K562 (cell line): Measurements from ENCODE around the gene MAPK1IP1L. TPM values are rescaled to one million over a fixed set of nuclear protein-coding genes. Genes with fewer than 3 reads are reported as not detected.

Experiments used
- ATAC-seq: fragments of 200-7000 bp; cut with Tn5 transposase; 3 replicates; pipeline ENCODE4 v1.9.1; 2020; ENCODE audit warnings: moderate library complexity
- BruUV-seq: library from RNA; stranded (reverse); fragments of 400-500 nt; replicated peaks from 2 replicates; lab custom pipeline; 2021; lab: Mats Ljungman, UMichigan
- CTCF ChIA-PET: fragments of 300-600 bp; formaldehyde crosslinking; extraction: SDS; loops from one replicate; lab custom pipeline; 2021; ENCODE audit warnings: low intra/inter-chr PET ratio; lab: Yijun Ruan, JAX
- POLR2A ChIA-PET: fragments of 300-600, 350-650 bp; sonication (Branson Sonifier 250); formaldehyde crosslinking; extraction: SDS; loops from one replicate; lab custom pipeline; 2021; ENCODE audit warnings: antibody characterized with exemption, inconsistent platforms; lab: Yijun Ruan, JAX
- DNase-seq, 4 experiments: peaks; one replicate each; pipeline versions ENCODE4 v3.0.0 to v3.0.0-alpha.2; 2011 to 2018; ENCODE audit warnings: low spot score in 3 of 4, mixed read lengths in 3 of 4; ENCODE audit errors: extremely low read depth in 1 of 4
- FAIRE-seq: peaks from 2 replicates; lab custom pipeline; 2011; peaks lifted over from hg19 to GRCh38; lab: Jason Lieb, UNC
- H2AFZ ChIP-seq: 2 replicates; pipeline ENCODE4 v1.6.0; 2011; ENCODE audit warnings: low read depth, low read length, control low read depth, inconsistent platforms
- H3K27ac ChIP-seq: fragments of 200-600 bp; 3 replicates; pipeline ENCODE4 v1.8.0; 2011; ENCODE audit warnings: low read depth, mild to moderate bottlenecking, control low read depth, inconsistent platforms, low read length, moderate library complexity, mixed read lengths; ENCODE audit errors: extremely low read depth
- H3K27me3 ChIP-seq, 2 experiments: fragments of 300-600 bp in 1 of 2; 2 replicates in 1 of 2; 3 replicates in 1 of 2; pipeline versions ENCODE4 v1.6.0 to v1.8.0; 2011; ENCODE audit warnings: inconsistent platforms in 2 of 2, low read length in 2 of 2, mild to moderate bottlenecking in 1 of 2, mixed read lengths in 1 of 2, moderate library complexity in 1 of 2; ENCODE audit not compliant: control insufficient read depth in 2 of 2, insufficient read depth in 2 of 2
- H3K36me3 ChIP-seq: fragments of 300-600 bp; 3 replicates; pipeline ENCODE4 v1.8.0; 2011; ENCODE audit warnings: mild to moderate bottlenecking, low read length, inconsistent platforms; ENCODE audit not compliant: control insufficient read depth, insufficient read depth
- H3K4me1 ChIP-seq, 2 experiments: fragments of 200-600 bp in 1 of 2; replicated peaks in 1 of 2; 2 replicates in 1 of 2; 3 replicates in 1 of 2; pipeline versions ENCODE4 v1.5.1 to v1.8.0; 2011; ENCODE audit warnings: inconsistent platforms in 2 of 2, low read length in 2 of 2, mild to moderate bottlenecking in 1 of 2, mixed read lengths in 1 of 2, moderate library complexity in 1 of 2; ENCODE audit not compliant: control insufficient read depth in 2 of 2, insufficient read depth in 2 of 2
- H3K4me2 ChIP-seq: 2 replicates; pipeline ENCODE4 v1.6.1; 2011; ENCODE audit warnings: low read length, control low read depth, inconsistent platforms, mixed read lengths; ENCODE audit not compliant: insufficient read depth
- H3K4me3 ChIP-seq: fragments of 200-600 bp; sonication (generic), shearing (Covaris generic); 2 replicates; pipeline ENCODE4 v1.5.1; 2016; ENCODE audit warnings: control low read depth, inconsistent platforms
- H3K79me2 ChIP-seq: fragments of 200-600 bp; 3 replicates; pipeline ENCODE4 v1.8.0; 2011; ENCODE audit warnings: low read length, inconsistent platforms; ENCODE audit not compliant: control insufficient read depth, insufficient read depth
- H3K9ac ChIP-seq, 2 experiments: 2 replicates each; pipeline versions ENCODE4 v1.6.0 to v1.6.1; 2011; ENCODE audit warnings: low read depth in 2 of 2, low read length in 2 of 2, control low read depth in 1 of 2, inconsistent platforms in 1 of 2, mild to moderate bottlenecking in 1 of 2, mixed read lengths in 1 of 2; ENCODE audit not compliant: insufficient read depth in 1 of 2
- H3K9me1 ChIP-seq: one replicate; pipeline ENCODE4 v1.6.0; 2011; ENCODE audit warnings: inconsistent platforms, mild to moderate bottlenecking, low read length, moderate library complexity; ENCODE audit not compliant: control insufficient read depth, insufficient read depth
- H3K9me3 ChIP-seq: replicated peaks from 2 replicates; pipeline ENCODE4 v1.5.1; 2011; ENCODE audit warnings: low read depth, low read length, inconsistent platforms; ENCODE audit not compliant: control insufficient read depth, insufficient read depth
- H4K20me1 ChIP-seq: replicated peaks from 2 replicates; pipeline ENCODE4 v1.6.1; 2011; ENCODE audit warnings: low read length, inconsistent platforms, mixed read lengths; ENCODE audit not compliant: control insufficient read depth, insufficient read depth
- CBX8 ChIP-seq: fragments of 200-600 bp; sonication (generic); IDR thresholded peaks from 2 replicates; pipeline ENCODE4 v1.6.1; 2012; ENCODE audit warnings: borderline replicate concordance, mixed run types, low read depth, mild to moderate bottlenecking, moderate library complexity, mixed read lengths, low read length, control low read depth, inconsistent platforms; ENCODE audit not compliant: poor library complexity, severe bottlenecking; ENCODE audit errors: extremely low read depth
- CTBP1 ChIP-seq: fragments of 450-650 bp; IDR thresholded peaks from 2 replicates; pipeline ENCODE4 v1.6.1; 2016; ENCODE audit warnings: borderline replicate concordance
- ELF1 ChIP-seq: fragments of 200-800 bp; sonication (Bioruptor generic); IDR thresholded peaks from 2 replicates; pipeline ENCODE4 v1.6.1; 2016; ENCODE audit warnings: missing genetic modification characterization, missing compliant biosample characterization
- HDAC2 ChIP-seq: fragments of 450-650 bp; IDR thresholded peaks from 2 replicates; pipeline ENCODE4 v1.6.1; 2016; ENCODE audit warnings: mild to moderate bottlenecking
- HIVEP1 ChIP-seq: fragments of 250-450 bp; sonication (Bioruptor Pico); IDR thresholded peaks from 2 replicates; pipeline ENCODE4 v1.4.0; 2020; ENCODE audit warnings: mild to moderate bottlenecking
- NFE2 ChIP-seq: IDR thresholded peaks from 2 replicates; pipeline ENCODE4 v1.6.1; 2014; ENCODE audit warnings: antibody characterized with exemption, low read depth
- NFXL1 ChIP-seq: fragments of 450-650 bp; formaldehyde crosslinking; IDR thresholded peaks from 2 replicates; pipeline ENCODE4 v1.4.0; 2021; ENCODE audit warnings: mild to moderate bottlenecking
- PHB2 ChIP-seq: fragments of 450-650 bp; IDR thresholded peaks from 2 replicates; pipeline ENCODE4 v1.6.1; 2017; ENCODE audit warnings: low read depth
- RAD51 ChIP-seq: fragments of 450-650 bp; IDR thresholded peaks from 2 replicates; pipeline ENCODE4 v1.7.1; 2016; ENCODE audit warnings: low read depth, mild to moderate bottlenecking, borderline replicate concordance
- STAT5A ChIP-seq: IDR thresholded peaks from 2 replicates; pipeline ENCODE4 v1.6.1; 2012; ENCODE audit warnings: low read length, inconsistent platforms, borderline replicate concordance
- ZC3H11A ChIP-seq: IDR thresholded peaks from 2 replicates; pipeline ENCODE4 v1.6.1; 2012; ENCODE audit warnings: low read depth, low read length, improper control_type of control experiment
- ZFPM2 ChIP-seq: fragments of 250-450 bp; sonication (Bioruptor Pico); IDR thresholded peaks from 2 replicates; pipeline ENCODE4 v1.5.1; 2022; ENCODE audit warnings: mild to moderate bottlenecking
- ZFX ChIP-seq: sonication (generic); formaldehyde crosslinking; IDR thresholded peaks from 2 replicates; pipeline ENCODE4 v1.8.0; 2022; ENCODE audit warnings: mild to moderate bottlenecking, missing genetic modification reagents, moderate library complexity
- ZNF212 ChIP-seq: fragments of 450-650 bp; formaldehyde crosslinking; IDR thresholded peaks from 2 replicates; pipeline ENCODE4 v1.4.0; 2020; ENCODE audit warnings: mild to moderate bottlenecking
- ZNF766 ChIP-seq: fragments of 200-800 bp; sonication (Bioruptor generic); conservative IDR thresholded peaks from 2 replicates; pipeline ENCODE4 v1.6.1; 2016; ENCODE audit warnings: missing genetic modification characterization, missing compliant biosample characterization
- ZNF780A ChIP-seq: fragments of 250-450 bp; sonication (Bioruptor Pico); IDR thresholded peaks from 2 replicates; pipeline ENCODE4 v1.5.0; 2021; ENCODE audit warnings: mild to moderate bottlenecking
- ZSCAN32 ChIP-seq: fragments of 450-650 bp; formaldehyde crosslinking; IDR thresholded peaks from 2 replicates; pipeline ENCODE4 v1.4.0; 2020; ENCODE audit warnings: mild to moderate bottlenecking, moderate library complexity
- WGBS: fragments of 100-300 bp; shearing (Covaris generic); methylation state at CpG from one replicate; pipeline ENCODE4 v1.1.6; 2016; ENCODE audit warnings: low coverage, mixed read lengths; ENCODE audit not compliant: insufficient coverage; ENCODE audit errors: missing lambda C conversion rate; 5-methylcytosine and 5-hydroxymethylcytosine counted together
- in situ Hi-C: fragments of 300-500 bp; cut with MboI; formaldehyde crosslinking; loops from 4 replicates; pipeline ENCODE4 v1.15.0; 2018; ENCODE audit warnings: inconsistent platforms, mixed read lengths
- intact Hi-C: fragments of 100-400 bp; cut with micrococcal nuclease; formaldehyde crosslinking; loops from 2 replicates; pipeline ENCODE4 v1.14.2; 2022
- polyA plus RNA-seq, 8 experiments: library from polyadenylated mRNA; depleted of rRNA in 4 of 8; stranded (reverse) in 5 of 8; unstranded in 3 of 8; fragments of >200 nt; fragmentation: Nextera tagmentation in 2 of 8; fragmentation: Illumina TruSeq in 1 of 8; extraction: Ambion mirVana in 2 of 8; extraction: Trizol in 1 of 8; gene quantifications; 2 replicates each; pipeline versions ENCODE4 v1.2.1 to v1.2.3, GENCODE V29; 2011 to 2014; ENCODE audit warnings: inconsistent platforms in 1 of 8, missing spikeins in 1 of 8
- total RNA-seq, 7 experiments: library from RNA; depleted of rRNA in 6 of 7; stranded (reverse); fragments of >200 nt in 6 of 7; fragmentation: Illumina TruSeq in 2 of 7; extraction: Trizol in 2 of 7; gene quantifications; 2 replicates each; pipeline versions ENCODE4 v1.2.1 to v1.2.3, GENCODE V29; 2011 to 2021; ENCODE audit warnings: low replicate concordance in 1 of 7
- TF ChIP-seq, protein P1 (sequence below): sonication (generic); formaldehyde crosslinking; IDR thresholded peaks from 2 replicates; pipeline ENCODE4 v1.5.0; 2020; ENCODE audit warnings: missing genetic modification reagents
- TF ChIP-seq, protein P2 (sequence below): sonication (generic); IDR thresholded peaks from 2 replicates; pipeline ENCODE4 v1.6.1; 2016
- TF ChIP-seq, protein P3 (sequence below): IDR thresholded peaks from 2 replicates; pipeline ENCODE4 v1.6.1; 2014; ENCODE audit warnings: antibody characterized with exemption

MAPK1IP1L gene
- total and polyA plus RNA-seq, 9 of the 15 experiments (the other 6 are each of a cell fraction or from before 2014, with no cell fraction given): 32.7 to 99.4 (median 49.8) TPM

DNA sequence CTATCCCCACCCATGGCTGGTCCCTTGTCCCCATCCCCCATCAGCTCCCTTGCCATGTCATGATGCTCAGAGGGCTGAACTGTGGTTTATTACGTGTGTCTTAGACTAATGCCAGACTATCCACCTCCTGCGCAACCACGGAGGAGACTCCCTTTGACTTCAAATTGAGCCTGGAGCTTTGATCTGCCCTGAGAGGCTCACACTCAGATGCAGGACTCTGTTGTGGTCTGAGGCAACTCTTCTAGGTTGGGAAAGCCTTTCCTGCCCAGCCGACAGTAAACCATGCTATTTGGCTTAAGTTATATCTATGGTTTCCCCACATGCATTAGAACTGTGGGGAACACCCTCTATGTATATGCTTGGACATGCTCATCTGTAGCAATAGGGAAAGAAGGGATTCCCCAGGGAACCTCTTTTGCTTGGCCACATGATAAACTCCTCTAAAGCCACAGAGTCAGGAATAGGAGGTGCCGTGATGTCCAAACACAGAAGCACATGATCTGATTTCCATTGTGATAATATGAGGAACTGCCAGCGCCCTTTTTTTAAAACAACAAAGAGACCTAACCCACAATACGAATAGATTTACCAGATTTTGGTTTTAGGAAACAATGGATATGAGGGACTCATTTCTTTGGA lies 66.5 kb downstream of the MAPK1IP1L start:
- BruUV-seq: no TSS peak
- FAIRE-seq: no peak
- peak; percentile 63 for ATAC-seq
- no peak for TF ChIP-seq HIVEP1 (CRISPR knock-in tag)
- 0 out of 2 replicates have a peak, but pooled peaks have one; percentile 20 for TF ChIP-seq CTBP1
- TF ChIP-seq ELF1: peak; percentile 28; the same call in 1 of the 2 replicates
- no peak for TF ChIP-seq HDAC2
- TF ChIP-seq ZC3H11A: no peak
- TF ChIP-seq RAD51: 0 out of 2 replicates have a peak, but pooled peaks have one; percentile 19
- no peak for TF ChIP-seq PHB2
- no peak for TF ChIP-seq ZSCAN32
- no peak for TF ChIP-seq ZNF780A
- TF ChIP-seq STAT5A: no peak
- no peak for TF ChIP-seq ZNF212 (CRISPR knock-in tag)
- TF ChIP-seq ZFX (CRISPR knock-in tag): 0 out of 2 replicates have a peak, but pooled peaks have one; percentile 40
- peak; percentile 64 for TF ChIP-seq ZNF766
- TF ChIP-seq, protein P1, sequence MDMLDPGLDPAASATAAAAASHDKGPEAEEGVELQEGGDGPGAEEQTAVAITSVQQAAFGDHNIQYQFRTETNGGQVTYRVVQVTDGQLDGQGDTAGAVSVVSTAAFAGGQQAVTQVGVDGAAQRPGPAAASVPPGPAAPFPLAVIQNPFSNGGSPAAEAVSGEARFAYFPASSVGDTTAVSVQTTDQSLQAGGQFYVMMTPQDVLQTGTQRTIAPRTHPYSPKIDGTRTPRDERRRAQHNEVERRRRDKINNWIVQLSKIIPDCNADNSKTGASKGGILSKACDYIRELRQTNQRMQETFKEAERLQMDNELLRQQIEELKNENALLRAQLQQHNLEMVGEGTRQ (CRISPR knock-in tag): no peak
- TF ChIP-seq CBX8: no peak
- no peak for TF ChIP-seq NFXL1
- TF ChIP-seq, protein P2, sequence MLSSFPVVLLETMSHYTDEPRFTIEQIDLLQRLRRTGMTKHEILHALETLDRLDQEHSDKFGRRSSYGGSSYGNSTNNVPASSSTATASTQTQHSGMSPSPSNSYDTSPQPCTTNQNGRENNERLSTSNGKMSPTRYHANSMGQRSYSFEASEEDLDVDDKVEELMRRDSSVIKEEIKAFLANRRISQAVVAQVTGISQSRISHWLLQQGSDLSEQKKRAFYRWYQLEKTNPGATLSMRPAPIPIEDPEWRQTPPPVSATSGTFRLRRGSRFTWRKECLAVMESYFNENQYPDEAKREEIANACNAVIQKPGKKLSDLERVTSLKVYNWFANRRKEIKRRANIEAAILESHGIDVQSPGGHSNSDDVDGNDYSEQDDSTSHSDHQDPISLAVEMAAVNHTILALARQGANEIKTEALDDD: no peak
- TF ChIP-seq, protein P3, sequence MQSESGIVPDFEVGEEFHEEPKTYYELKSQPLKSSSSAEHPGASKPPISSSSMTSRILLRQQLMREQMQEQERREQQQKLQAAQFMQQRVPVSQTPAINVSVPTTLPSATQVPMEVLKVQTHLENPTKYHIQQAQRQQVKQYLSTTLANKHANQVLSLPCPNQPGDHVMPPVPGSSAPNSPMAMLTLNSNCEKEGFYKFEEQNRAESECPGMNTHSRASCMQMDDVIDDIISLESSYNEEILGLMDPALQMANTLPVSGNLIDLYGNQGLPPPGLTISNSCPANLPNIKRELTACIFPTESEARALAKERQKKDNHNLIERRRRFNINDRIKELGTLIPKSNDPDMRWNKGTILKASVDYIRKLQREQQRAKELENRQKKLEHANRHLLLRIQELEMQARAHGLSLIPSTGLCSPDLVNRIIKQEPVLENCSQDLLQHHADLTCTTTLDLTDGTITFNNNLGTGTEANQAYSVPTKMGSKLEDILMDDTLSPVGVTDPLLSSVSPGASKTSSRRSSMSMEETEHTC: 0 out of 2 replicates have a peak, but pooled peaks have one; percentile 41
- no peak for TF ChIP-seq ZFPM2 (CRISPR knock-in tag)
- 0 out of 2 replicates have a peak, but pooled peaks have one; percentile 7 for TF ChIP-seq NFE2

More for the DNA sequence above, 66.5 kb downstream of the MAPK1IP1L start:
- Histone ChIP-seq H3K9me3 (no peaks in the 10 kb centered on the region), H3K27me3 (no peaks in the 10 kb centered on the region), H3K36me3 (no peaks in the 10 kb centered on the region), H3K4me3 (no peak overlapping the region), H3K4me1 (peaks cover 13 to 37% of the 10 kb centered on the region in 2 experiments), H3K4me2 (peak overlapping the region; percentile 26; the same call in 1 of the 2 replicates), H3K9ac (no peak overlapping the region; a peak in 1 of 4 replicates), H3K9me1 (no peaks in the 10 kb centered on the region), H4K20me1 (no peaks in the 10 kb centered on the region), H2AFZ (peak overlapping the region; percentile 53), H3K27ac (no peak overlapping the region), H3K79me2 (no peaks in the 10 kb centered on the region)
- in situ Hi-C loops (no loop called here), intact Hi-C loops (no loop called here)
- DNase-seq: peak in 2 of 4 experiments; percentile 22 to 24
- POLR2A ChIA-PET: interaction anchor here (0.5 to 1.1 kb wide), 2 partner anchors 14 to 77 kb away, joined by 3 read pairs; no protein-coding TSS in a partner anchor
- CTCF ChIA-PET: no interaction called here
- 17% methylated on average over 6 of the region's 7 CpGs for WGBS
